HPDE6-E6E7 (cell line): ENCODE data around the gene TSHB.

ENCODE experiments used
- DNase-seq: peaks from one replicate; pipeline ENCODE4 v3.0.0; 2011; ENCODE audit warnings: missing footprints; ENCODE audit errors: extremely low spot score

The TSHB gene

DNA sequence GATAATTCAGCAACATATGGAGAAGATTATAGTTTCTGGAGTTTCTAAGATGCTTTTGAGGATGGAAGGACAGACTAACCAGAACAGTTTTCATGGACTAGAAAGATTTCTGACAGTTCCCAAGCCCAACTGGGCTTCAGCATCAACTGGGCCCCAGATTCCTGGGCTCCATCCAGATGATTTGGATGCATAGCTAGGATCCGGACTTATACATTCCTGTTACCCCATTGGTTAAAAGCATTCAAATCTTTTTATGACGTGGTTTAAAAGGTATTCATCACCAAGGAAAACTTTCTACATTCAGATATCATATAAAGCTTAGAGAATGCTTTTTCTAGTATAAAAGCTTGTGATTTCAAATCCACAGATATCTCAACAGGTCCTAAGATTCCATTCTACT lies 29.7 kb downstream of the TSHB start:
- no peak for DNase-seq

DNA sequence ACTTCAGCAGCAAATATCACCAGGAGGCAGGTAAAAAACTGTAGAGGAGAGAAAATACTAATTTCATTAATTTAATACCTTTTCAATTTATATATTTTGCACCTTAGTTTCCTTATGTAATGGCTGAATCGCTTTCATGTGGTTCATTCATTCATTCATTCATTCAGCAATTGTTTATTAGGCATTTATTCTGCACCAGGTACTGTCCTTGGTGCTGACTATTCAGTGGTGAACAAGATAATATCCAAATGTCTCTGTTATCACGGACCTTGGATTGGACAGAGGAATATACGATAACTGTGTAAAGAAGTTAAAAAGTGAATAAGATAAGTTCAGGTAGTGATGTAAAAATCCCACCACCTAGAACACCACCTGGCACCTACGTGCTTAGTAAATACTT lies 30.9 kb downstream of the TSHB start:
- DNase-seq = no peak

- DNase-seq = peak; percentile 59
Measured at GRCh38 chr1:115062542-115063004, 32.9 kb downstream of the TSHB start.

GRCh38 chr1:115063228-115063901 lies 33.7 kb downstream of the TSHB start:
- no peak for DNase-seq

GRCh38 chr1:115064461-115064860 lies 34.8 kb downstream of the TSHB start:
- no peak for DNase-seq

DNA sequence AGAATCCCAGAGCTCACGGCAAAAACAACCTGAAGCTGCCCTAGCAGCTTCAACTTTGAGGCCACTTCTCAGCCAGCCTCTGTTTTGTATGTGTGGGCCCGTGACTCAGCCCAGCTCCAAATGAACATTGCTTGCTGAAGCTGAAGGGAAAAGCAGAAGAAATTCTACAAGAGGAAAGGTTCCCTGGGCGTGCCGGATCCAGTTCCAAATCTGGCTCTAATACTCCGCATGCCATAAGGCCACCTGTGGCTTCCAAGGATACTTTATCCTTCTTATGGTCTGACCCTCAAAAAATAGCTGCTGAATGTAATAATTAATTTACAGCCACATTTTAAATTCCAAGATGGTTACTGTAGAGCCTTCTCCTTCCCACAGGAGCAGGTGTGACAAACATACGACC lies 35.4 kb downstream of the TSHB start:
- DNase-seq = no peak

GRCh38 chr1:115067161-115067859 lies 37.7 kb downstream of the TSHB start:
- no peak for DNase-seq

GRCh38 chr1:115068826-115069585 lies 39.4 kb downstream of the TSHB start:
- DNase-seq = no peak

DNA sequence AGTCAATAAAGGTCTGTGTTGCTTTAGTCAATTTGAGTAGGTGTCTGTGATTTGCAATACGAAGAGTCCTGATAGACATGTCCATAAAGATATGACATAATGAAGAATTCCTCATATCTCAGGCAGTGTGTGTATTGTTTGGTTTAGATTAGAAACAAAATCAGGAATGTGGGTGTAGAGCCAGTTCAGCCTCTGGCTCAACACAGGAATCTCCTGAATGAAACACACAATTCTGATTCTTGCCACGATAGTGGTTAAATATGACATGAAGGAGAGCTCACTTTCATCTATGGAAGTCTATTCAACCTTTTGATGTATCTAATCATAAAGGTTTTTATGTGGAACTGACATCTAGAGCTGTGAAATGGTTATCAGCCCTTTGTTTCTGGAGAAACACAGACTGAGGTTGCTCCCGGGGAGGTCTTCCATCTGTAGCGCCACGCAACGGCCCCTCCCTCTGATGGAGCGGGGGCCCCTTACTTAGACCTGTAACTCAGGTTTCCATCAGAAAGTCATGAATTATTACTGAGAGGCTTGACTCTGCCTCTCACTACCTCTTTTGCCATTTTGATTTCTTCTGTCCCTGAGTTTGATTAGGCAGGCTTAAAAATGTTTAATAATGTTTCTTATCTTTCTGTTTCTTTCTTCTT lies 40.2 kb downstream of the TSHB start:
- no peak for DNase-seq

- DNase-seq = no peak
Measured at GRCh38 chr1:115071012-115071664, 41.5 kb downstream of the TSHB start.

DNA sequence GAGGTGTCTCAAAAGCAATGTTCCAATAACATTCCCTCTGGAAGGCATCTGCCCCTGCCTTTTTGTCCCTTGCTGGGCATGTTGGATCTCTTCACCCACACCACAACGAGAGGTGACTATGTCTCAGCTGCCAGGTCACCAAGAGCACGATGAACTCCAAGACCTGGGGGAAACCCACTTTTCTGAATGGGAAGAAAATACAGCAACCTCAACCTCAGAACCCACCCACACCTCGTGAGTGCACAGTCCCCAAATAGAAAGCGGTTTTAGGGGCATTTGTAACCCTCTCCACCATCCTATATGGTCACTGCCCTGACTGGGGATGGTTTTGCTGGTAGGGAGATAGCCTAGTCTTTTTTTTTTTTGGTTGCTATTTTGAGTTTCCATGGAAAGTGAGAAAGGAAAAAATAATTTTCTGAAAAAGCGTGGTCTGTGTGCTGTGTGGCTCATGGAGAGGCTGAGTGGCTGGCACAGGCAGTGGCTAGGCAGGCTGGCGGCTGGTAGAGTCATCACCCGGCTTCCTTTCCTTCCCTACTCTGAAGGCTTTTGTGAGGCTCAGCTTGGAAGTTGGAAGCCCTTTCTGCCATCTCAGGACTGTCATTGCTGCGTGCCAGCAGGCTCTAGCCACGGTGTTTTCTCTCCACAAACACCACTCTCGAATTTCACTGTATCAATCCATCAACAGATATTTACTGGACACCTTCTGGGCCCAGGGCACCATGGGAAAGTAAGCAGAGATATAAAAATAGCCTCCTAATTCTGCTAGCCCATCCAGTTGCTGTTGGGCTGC lies 43.9 kb downstream of the TSHB start:
- no peak for DNase-seq

DNA sequence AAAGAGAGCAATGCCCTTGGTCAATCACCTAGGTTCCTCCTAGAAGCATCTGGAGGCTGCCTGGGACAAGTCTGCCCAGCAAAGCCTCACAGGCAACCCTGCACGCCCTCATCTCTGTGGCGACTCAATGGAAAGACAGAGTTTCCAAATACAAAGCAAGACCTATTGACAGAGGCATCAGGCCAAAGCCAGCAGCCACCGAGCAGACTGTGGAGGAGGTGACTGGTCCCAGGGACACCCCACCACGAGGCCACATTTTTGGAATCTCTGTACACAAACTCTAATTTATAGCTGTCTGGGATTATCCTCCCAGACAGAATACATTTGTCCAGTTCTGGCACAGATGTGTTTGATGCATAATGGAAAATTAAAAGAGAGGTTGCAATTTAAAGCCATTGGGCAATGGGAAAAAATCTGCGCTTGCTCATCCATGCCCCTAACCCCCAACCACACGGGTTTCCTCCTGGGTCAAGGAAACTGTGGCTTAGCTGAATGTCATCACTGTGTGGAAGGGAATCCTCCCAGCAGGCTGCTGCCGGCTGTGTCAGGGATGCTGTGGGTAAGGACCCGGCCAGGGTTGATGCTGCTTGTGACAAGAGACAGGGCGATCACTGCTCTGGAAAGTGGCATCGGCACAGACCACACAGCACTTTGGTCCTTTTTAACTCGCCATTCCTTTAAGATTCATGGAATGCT lies 45.4 kb downstream of the TSHB start:
- DNase-seq = no peak

GRCh38 chr1:115076384-115076915 lies 46.8 kb downstream of the TSHB start:
- DNase-seq = no peak

GRCh38 chr1:115077286-115077983 lies 47.8 kb downstream of the TSHB start:
- no peak for DNase-seq

GRCh38 chr1:115077984-115078330 lies 48.3 kb downstream of the TSHB start:
- no peak for DNase-seq

DNA sequence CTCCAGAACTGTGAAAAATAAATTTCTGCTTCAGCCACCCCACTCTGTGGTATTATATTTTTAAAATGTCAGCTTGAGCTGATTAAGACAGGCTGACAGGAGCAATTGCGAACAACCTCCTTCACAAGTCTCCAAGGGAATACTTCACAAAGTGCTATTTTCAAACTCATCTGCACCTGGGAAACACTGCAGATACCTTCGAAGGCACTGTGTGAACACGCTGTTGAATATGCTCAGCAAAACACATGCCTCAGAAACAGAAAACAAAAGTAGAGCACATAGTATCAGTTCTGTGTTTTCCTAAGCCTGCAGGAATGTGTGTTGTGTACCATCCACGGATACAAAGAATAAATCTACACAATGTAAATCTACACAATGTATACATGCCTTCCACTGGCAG lies 49.1 kb downstream of the TSHB start:
- DNase-seq = no peak

GRCh38 chr1:115082949-115083348 lies 53.3 kb downstream of the TSHB start:
- no peak for DNase-seq
